Amniotic epithelial cell (primary cell): ENCODE measurements around the gene HOXA7.

Source experiments
- DNase-seq: peaks from one replicate; pipeline ENCODE4 v3.0.0-alpha.2; 2010; ENCODE audit warnings: low read depth

HOXA7 gene

GRCh38 chr7:27118580-27118979, 37.9 kb downstream of the HOXA7 start:
- no peak for DNase-seq

- peak; percentile 93 for DNase-seq
Measured at GRCh38 chr7:27117887-27118491, 38.5 kb downstream of the HOXA7 start.

DNA sequence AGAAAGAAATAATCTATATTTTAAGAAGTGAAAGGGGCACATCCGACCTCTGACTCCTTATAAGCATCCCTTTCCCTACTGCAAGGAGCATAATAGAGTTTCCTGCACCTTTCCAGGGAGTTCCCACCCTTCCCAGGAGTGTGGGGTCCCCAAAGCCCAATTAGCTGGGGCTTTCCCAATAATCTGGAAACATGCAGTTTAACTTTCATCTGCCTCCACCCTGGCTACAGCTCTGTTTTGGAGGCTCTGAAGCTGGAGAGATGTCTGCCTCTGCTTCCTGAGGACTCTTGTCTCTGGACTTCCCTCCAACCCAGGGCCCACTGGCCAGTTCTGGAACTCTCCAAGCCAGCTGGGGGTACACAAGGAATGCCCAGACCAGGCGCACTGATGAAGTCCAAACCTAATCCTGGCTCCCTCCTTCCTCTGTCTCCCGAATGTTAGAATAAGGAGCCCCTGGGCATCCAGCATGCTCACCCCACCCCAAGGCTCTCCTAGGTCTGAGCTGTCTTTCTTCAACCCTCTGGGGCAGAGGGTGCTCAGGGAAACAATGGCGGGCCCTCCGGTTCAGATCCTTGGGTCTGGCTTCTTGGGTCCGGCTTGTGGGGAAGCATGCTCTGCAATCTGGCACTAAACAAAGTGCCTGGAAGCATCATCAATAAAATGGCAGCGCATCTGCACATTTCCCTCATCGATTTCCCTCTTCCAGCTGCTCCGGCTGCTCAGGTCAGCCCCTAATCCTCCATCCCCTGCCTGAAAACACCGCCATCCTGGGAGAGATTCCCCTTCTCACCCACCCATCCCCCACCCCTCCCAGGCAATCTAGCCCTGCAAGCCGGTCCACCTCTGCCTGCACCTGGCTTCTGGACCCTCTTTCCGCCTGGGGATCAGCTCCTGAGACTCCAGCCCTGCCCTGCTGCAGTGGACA, 39.3 kb downstream of the HOXA7 start:
- DNase-seq = no peak

DNA sequence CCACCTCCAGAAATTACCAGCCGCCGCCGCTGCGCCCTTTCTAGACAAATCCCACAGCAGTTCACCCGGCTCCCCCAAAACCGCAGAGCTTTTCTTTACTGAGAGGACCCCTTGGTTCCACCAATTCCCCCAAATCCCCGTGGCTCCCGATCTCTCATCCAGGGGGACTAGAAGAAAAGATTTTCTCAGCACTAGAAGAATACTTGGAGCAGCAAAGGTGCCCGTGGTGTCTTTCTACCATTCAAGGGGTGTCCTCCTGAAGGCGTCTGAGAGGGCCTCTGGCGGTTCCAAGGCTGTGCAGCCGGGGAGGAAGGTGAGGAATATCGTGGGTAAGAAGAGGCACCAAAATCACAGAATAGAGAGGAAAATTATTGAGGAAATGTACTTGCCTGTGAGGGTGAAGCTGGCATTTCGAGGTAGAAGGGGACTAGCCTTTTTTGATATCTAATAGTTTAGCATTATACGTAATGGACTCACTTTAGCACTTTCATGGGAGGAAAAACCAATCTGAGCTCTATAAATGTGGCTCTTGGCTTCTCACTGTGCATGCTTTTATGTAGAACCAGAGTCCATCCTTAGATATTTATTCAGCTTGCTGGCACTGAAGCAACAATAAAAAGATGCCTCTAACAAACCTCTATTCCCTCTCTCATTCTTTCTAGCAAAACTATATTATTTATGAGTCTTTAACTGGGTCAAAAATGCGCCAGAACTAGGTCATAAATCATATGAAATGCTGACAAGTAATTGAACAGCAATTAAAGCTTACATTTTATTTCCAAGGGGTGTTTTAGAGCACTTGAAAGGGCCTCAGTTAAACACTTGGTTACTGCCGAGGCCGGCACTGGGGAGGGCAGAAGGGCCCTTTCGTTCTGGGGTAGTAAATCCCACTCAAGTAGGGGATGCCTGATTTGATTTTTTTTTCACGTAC, 40.2 kb downstream of the HOXA7 start:
- DNase-seq = no peak

DNA sequence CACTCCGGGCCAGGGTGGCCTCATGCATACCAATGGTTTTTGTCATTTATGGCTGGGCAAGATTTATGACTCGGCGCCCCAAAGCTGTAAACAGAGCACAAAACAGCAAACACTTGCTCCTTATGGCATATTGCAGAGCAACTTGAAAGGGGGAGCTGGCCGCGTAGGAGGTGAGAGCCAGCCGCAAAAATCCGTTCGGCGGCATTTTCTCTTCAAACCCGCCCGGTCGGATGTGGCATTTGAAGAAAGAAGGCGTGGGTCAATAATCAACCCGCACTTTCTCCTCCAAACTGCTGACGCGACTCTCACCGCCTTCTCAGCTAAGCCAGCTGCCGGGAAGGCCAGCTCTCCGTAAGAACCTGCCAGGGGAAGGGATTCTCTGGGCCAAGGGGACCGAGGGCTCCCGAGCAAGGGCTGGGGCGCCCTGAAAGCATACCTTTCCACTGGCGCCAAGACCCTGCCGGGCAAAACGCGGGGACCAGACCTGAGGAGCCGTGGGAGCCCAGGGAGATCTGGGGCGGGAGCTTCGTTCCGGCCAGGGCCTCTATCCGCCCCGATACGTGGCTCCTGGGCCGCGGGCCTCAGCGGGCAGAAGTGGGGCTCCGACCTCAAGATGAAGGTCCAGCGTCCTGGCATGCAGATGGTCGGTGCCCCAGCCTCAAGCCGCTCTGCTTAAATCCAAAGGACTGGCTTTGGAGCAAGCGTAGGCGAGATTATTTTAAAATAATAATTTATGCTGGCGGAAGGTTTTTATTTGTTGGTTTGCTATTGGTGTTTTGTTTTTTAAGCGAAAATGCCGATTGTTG, 41.1 kb downstream of the HOXA7 start:
- peak; percentile 85 for DNase-seq

- no peak for DNase-seq
Measured at GRCh38 chr7:27114881-27115220, 41.6 kb downstream of the HOXA7 start.

DNA sequence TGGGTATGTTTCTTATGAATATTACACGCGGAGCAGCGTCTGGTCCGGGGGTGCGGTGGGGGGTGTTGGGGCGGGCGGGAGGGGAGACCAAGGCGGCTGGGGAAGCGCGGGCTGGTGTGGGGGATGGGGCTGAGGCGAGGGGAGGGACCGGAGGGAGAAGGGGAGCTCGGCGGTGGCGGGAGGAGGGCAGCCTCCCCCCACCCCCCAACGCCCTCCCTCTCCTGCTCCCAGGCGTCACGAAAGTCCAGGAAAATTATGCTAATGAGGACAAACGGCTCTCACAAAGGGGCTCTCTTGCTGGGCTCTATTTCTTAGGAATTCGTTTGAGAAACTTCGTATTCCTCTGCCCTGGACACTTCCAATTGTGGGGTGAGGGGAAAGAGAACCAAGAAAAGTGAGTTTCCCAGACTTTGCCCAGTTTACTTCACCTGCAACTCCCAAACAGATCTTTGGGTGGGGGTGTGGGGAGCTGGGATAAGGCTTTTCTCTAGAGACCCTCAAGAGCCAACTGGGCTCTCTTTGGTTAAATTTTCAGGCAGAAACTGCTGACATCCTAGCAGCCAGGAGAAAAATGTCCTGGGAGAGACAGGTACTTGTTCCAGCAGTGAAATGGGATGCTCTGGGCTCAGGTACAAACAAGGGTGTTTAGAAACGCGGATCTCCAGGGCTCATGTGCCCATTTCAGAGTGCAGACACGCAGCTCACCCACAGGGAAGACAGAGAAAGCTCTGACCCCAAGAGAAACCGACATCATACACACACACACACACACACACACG, 42.3 kb downstream of the HOXA7 start:
- peak; percentile 76 for DNase-seq

- DNase-seq = peak; percentile 97
Measured at GRCh38 chr7:27112955-27113949, 43.2 kb downstream of the HOXA7 start.

DNA sequence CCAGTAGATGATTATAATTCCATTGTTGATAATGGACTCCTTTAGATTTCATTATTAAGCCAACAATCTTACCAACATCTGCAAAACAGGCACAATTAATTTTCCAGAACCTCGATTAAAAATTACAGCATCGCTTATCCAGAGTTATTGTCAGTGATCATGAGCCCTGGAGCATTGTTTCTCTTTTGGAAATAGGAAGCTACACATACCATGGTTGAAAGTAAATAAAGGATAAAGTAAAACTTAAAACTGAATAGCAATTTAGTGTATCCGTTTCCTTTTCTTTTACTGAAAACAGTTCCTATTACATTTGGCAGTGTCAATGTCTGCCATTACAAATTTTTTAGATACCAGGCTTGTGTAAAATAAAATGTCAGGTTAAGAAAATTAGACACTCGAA, 44.1 kb downstream of the HOXA7 start:
- DNase-seq = no peak

- DNase-seq = peak; percentile 43
Measured at GRCh38 chr7:27111751-27112277, 44.7 kb downstream of the HOXA7 start.

GRCh38 chr7:27111042-27111750, 45.3 kb downstream of the HOXA7 start:
- DNase-seq = peak; percentile 89

DNA sequence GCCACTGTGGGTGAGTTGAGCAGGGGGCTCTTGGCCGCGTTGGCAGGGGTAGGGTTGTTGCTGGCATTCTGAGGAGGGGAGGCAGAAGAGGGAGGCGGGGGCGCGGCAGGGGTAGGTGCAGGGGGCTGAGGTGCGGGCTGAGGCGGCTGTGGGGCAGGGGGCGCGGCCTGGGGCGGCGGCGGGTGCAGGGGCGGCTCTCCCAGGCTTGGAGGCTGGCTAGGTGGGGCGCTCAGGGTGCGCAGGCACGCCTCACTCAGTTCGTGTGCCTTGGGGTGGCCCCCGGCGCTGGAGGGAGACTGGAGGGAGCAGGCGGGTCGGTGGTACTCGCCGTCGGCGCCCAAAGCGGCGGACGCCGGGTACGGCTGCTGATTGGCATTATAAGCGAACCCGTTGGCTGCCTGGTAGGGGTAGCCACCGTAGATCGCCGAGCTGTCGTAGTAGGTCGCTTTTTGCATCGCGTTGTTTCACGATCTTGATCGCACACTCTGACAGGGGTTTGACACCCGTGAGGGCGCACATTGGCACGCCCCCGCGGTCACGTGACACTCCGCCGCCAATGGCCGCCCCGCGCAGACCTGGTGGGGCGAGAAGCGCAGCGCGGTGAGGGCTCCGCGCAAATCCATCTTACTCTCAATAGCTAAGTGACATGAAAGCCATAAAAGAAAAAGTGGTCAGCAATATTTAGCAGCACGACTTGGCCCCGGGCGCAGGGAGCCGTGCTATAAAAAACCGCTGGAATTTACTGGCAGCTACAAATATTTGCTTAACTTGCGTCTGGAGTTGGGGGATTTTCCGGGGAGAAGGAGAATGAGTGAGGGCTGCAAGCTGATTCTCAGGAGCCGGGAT, 46.1 kb downstream of the HOXA7 start:
- DNase-seq = peak; percentile 82

DNA sequence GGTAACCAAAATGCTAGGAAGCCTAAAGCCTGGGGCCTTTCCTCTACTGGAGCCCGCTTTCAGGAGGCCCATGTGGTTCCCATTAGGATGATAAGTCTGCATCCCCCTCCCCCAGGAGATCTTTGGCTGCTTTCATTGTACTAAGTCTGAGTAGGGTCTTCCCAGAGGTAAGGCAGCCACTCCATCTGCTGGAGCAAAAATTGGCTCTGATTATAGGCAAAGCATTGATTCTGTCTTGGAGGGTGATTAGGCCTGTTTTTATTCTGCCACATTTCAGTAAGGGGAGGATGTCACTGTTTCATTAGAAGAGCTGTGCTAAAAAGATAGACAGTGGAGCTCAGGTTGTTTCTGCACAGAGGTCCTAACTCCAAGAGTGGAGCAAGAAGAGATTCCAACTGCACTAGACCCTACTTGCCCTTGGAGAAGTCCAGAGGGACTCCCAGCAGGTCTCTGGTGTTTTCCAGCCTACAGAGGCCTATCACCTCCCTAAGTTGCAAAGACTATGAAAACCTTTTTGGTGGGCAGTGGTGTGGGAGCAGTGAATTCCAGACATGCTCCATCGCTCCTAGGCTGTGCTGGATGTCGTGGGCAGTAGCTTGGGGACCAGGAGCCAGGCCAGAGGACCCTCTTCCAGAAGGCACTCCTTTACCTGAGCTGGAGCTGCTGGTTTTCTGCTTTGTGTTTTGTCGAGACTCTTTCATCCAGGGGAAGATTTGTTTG, 46.8 kb downstream of the HOXA7 start:
- no peak for DNase-seq

DNA sequence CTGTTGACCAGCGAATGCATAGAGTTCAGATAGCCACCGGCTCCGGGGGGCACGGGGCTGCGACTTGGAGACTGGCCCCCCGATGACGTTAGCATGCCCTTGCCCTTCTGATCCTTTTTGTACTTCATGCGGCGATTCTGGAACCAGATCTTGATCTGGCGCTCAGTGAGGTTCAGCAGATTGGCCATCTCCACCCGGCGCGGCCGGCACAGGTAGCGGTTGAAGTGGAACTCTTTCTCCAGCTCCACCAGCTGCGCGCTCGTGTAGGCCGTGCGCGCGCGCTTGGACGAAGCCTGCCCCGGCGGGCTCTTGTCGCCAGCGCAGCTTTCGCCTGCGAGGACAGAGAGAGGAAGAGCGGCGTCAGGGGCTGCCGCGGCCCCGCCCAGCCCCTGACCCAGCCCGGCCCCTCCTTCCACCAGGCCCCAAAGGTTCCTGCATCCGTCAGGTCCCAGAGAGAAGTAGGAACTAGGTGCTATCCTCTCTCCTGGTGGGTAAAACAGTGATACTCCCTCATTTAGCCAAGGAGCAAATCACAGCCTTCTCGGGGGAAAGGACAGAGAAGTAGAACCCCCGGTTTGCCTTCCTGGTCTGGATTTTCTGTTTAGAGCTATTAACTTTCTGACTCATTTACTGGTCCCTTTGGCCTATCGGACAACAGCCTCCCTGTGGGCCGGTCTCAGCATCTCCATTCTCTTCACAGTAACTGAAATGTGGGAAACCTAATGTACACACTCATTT, 47.9 kb downstream of the HOXA7 start:
- DNase-seq = peak; percentile 68

DNA sequence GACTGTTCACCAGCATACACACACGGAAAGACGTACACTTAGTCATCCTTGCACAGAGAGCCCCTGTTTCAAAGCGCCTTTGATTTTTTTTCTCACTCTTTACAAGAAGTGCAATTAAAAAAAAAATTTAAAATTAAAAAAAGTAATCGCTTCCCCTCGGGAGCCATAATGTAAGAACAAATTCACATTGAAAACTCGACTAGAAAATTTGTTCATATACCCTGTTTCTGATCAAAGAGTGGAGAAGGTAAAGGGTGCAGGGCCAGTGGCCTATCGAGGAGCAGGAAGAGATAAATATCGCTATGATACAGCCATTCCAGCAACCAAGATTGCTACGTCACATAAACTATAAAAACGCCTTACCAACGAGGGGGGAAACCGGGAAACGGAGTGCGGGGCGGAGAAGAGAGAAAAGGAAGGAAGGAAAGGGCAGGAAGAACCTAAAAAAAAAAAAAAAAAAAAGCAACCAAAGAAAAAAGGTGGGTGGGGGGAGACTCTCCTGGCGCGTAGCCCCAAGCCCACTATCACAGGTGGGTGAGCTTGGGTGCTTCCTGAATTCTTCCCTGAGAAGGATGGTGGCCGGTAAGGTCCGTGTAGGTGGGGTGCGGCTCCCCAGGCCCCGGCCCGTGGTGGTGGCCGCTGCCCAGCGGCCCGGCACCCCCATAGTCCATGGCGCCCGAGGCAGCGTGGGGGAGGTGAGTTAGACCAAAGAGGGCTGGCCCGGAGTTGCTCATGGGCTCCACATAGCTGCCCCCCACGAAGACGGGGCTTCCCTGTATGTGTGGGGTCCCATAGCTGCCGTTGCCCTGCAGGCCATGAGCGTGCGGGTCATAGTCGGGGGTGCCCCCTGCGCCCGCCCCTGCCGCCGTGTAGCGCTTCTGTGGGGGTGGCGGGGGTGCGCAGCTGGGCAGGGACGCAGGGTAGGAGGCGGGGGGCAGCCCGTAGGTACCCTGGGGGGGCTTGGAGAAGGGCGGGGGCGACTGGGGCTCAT, 48.8 kb downstream of the HOXA7 start:
- peak; percentile 40 for DNase-seq
